Suprapubic skin (tissue), 4 donors: ENCODE results near the gene FYN.

Experiments used
- CTCF ChIP-seq, 2 donors: fragments of 200-600 bp in 1 of 2; fragments of 450-650 bp in 1 of 2; sonication (generic) in 1 of 2; IDR thresholded peaks; one replicate each; pipeline ENCODE4 v1.5.1; 2016 to 2019; ENCODE audit warnings: antibody characterized with exemption in 2 of 2, mild to moderate bottlenecking in 1 of 2, moderate library complexity in 1 of 2
- EP300 ChIP-seq: sonication (generic); formaldehyde crosslinking; IDR thresholded peaks from one replicate; pipeline ENCODE4 v1.6.1; 2017; ENCODE audit warnings: antibody characterized with exemption
- POLR2A ChIP-seq, 2 donors: fragments of 450-650 bp; IDR thresholded peaks; one replicate each; pipeline ENCODE4 v1.6.1; 2017; ENCODE audit warnings: antibody characterized with exemption in 2 of 2, mild to moderate bottlenecking in 2 of 2, moderate library complexity in 2 of 2
- POLR2AphosphoS5 ChIP-seq, 3 donors: sonication (generic); formaldehyde crosslinking; IDR thresholded peaks; one replicate each; pipeline ENCODE4 v1.6.1; 2017; ENCODE audit warnings: antibody characterized with exemption in 3 of 3

DNA sequence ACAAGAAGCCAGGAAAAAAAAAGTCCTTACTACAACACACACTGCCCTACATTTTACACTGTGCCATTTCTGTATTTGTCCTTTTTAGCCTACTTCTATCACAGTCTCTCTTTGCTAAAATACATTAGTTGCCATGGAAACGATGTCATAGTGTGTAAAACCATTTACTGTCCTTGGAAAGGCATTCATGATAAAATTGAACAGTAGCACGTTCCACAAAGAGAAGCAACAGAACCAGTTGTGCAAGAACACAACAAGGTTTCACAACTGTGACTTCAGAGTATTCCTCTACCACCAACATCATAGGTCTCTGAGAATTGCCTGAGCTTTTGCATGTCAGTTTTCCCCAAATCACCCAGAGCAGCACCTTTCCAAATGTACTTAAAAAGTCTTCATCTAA lies 20.5 kb downstream of the FYN start:
- TF ChIP-seq CTCF (IDR thresholded peaks at IDR 0.05), result no peak
- no peak for TF ChIP-seq POLR2A (IDR thresholded peaks at IDR 0.05)
- TF ChIP-seq POLR2AphosphoS5 (IDR thresholded peaks at IDR 0.05), result peak in 2 of 3 donors; percentile 58 to 91
- TF ChIP-seq EP300, result no peak
